Left hindlimb (tissue), 1 donor: Measurements from ENCODE around the gene ERFL.
A peak's percentile ranks its signal among the peaks of the same experiment; 100 is the strongest.

ENCODE experiments used
- DNase-seq: peaks from one replicate; pipeline ENCODE4 v3.0.0-alpha.2; 2018

ERFL gene

GRCh38 chr19:41928221-41928683, at the start of gene ERFL:
Gene ERFL, minus strand, starts transcription at chr19:41928449. Its CDS starts 15,530 bp downstream, at chr19:41912919.
- DNase-seq = no peak

DNA sequence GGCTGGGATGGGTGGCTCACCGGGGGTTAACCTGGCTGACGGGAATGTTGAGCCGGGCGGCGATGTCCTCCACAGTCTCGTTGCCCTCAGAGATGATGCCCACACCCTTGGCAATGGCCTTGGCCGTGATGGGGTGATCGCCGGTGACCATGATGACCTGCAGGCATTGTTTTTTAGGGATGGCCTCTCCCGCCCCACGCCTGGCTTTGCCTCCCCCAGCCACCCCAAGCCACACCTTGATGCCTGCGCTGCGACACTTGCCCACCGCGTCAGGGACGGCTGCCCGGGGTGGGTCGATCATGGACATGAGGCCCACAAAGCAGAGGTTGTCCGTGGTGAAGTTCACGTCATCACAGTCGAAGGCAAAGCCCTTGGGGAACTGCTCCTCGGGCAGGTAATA, 49.7 kb upstream of the ERFL start:
- no peak for DNase-seq

DNA sequence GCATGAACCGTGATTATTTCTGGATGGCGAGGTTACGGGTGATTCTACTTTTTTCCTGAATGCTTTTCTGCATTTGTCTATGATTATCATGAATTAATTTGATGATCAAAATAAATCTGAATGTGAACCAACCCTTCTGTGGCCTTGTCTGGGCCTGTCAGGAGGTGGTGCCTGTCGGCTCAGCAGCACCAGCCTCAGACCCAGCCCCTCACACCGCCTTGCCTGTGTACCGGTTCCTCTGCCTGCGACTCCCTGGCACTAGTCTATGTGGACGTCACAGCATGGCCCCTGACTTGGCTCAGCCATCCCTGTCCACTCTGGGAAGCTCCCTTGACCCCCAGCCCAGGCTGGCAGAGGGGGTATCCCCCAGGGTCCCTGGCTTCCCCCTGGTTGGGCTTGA, 46.4 kb upstream of the ERFL start:
- DNase-seq = no peak

DNA sequence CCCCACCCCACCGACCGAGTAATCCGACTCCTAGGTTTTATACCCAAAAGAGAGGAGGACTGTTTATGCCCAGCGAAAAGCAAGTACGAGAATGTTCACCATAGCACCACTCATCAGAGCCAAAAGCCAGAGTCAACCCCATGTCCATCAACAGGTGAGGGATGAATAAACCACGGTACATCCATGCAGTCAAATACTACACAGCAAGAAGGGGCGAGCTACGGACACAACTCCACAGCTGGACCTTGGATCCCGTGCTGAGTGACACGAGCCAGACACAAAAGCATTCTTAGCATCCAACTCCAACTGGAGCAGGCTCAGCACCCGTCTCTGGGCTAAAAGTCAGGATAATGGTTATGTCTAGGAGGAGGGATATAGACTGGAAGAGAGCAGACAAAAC, 43.1 kb upstream of the ERFL start:
- DNase-seq = no peak

DNA sequence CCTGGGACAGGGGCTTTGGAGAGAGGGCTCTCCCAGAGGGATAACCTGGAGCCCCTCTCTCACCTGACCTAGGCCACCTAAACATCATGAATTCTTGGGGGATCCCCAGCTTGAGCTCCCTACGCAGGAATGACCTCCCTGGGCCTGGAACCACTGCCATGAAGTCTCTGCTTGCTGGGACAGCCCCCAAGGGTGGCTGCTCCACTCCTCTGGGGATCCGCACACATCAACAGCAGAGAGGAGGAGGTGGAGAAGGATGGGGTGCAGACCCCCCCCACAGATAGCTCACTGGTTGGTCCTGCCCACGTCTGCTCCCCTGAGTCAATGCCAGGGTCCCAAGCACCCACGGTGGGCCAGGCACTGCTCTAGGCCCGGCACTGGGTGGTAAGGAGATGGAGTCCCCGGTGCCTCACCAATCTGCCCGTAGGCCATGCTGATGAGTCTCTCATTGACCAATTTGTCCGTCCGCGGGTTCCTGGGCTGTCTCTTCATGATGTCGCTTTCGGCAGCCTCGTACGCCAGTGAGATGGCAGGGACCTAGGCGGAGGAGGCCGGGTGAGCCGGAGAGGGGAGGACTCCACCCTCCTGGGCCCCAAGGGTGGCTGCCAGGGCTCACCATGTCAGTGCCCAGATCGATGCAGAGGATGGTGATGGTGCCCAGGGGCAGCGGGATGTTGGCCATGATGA, 41.7 kb upstream of the ERFL start:
- DNase-seq = no peak

DNA sequence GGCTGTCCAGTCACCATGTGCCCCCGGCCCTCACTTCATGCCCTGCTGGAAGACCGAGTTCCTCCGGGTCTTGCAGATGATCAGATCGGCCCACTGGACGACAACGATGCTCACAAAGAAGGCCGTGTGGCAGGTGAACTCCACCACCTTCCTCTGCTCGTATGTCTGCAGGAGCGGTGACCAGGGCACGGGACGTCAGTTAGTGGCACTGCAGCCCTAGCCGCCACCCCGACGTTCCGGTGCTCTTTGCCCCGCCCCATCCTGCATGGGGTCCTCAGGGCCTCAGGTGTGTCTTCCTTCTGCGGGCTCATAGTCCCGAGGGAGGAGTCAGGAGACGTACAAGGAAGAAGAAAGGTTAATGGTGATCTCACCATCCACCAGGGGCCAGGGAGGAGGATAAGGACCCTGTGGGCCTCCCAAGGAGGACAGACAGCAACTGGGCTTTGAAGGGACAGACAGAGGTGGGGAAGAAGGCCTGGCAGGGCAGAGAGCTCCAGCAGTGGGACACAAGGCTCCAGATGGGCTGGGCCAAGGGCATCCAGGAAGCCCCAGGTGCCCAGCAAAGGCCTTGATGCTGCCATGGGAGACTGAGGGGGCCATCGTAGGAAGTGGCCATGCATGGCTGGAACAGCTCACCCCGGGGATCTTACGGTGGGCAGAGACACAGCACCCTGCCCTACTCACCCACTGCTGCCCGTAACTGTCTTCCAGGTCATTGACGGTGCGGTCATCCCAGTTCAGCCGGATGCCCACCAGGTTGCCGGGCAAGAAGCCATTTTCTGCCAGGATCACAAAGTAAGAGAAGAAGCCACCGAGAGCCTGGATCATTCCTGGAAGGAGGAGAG, 40.7 kb upstream of the ERFL start:
- DNase-seq = no peak

DNA sequence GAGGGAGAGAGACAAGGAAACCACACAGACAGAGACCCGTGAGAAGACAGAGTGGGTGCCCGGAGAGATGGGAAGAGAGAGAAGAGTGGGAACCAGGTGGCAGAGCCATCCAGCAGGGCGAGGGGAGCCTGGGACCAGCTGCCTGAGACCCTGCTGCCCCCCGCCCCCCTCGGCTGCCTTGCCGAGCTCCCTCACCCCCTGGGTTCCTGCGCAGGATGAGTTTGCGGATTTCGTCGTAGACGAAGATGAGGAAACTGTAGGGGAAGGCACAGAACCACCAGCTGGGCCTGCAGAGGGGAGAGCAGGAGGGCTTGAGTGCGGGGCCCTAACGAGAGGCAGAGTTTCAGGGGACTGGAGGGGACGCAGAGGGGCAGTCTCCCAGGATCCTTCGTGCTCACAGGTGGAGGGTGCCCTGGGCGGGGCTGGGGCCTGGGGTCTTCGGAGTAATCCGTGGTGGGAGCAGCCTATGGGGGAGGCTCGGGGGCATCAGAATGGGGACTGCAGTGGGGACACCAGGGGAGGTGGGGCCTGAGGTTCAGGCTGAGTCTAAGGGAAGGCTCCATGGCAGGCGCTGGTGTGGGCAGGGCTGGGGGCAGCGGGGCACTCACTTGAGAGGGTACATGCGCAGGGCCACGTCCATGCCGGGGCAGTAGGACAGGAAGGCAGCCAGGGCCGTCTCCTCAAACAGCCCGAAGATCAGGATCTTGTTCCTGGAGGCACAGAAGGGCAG, 39.0 kb upstream of the ERFL start:
- DNase-seq = no peak

GRCh38 chr19:41965106-41965505, 36.9 kb upstream of the ERFL start:
- no peak for DNase-seq

DNA sequence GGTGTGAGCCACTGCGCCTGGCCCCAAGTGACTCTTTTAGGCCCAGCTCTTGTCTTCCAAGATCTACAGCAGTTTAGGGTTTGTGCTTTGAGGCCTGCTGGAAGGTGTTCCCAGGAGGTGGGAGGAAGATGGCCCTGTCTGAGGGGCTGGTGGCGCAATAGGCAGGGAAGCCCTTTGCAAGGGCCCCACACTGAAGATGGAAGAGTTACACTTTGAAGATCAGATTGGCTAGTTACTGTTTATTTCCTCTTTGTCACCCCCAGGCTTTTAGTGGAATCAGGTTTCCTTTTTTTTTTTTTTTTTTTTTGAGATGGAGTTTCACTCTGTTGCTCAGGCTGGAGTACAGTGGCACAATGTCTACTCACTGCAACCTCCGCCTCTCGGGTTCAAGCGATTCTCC, 32.7 kb upstream of the ERFL start:
- DNase-seq = no peak

DNA sequence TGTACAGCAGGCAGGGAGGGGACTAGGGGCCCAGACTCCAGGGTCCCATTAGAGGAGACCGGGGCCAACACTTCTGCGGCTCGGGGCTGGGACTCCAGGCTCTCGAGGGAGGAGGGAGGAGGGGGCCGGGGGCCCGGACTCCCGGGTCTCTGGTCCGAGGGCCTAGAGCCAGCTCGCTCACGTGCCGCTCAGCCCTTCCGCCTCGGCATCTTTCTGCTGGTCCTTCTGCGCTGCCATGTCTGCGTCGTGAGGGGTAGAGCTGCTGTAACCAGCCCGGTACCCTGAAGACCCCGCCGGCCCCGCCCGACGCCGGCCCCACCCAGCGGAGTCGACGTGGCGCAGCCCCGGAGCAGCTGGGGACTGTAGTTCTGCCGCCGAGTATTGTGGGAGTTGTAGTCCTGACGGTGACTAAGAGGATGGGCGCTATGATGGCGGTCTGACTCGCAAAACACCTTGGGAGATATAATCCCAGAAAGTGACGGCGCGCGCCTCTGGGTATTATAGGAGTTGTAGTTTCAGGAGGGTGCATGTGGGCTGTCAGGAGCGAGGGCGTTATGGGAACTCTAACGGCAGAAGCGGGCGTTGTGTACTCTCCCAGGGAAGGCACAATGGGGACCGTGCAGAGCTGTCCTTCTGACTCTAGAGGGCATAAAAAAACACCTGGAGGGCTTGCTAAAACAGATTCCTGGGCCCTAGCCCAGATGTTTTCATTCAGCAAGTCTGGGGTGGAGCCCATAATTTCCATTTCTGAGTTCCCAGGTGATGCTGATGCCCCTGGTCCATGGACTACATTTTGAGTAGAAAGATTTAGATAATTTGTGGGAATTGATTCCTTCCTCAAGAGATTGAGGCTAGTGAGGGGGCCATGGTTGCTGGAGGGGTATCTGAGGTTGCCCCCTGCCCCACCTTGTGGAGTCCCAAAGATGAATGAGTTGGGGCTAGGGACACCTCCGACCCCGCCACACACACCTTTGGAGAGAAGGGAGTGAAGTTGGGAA, 31.1 kb upstream of the ERFL start, which contains the start of gene RABAC1:
Gene RABAC1, minus strand, starts transcription at position 266 of the 998 bp plus-strand sequence. Its CDS starts 29 bp downstream, at position 237.
- DNase-seq = peak; percentile 96

DNA sequence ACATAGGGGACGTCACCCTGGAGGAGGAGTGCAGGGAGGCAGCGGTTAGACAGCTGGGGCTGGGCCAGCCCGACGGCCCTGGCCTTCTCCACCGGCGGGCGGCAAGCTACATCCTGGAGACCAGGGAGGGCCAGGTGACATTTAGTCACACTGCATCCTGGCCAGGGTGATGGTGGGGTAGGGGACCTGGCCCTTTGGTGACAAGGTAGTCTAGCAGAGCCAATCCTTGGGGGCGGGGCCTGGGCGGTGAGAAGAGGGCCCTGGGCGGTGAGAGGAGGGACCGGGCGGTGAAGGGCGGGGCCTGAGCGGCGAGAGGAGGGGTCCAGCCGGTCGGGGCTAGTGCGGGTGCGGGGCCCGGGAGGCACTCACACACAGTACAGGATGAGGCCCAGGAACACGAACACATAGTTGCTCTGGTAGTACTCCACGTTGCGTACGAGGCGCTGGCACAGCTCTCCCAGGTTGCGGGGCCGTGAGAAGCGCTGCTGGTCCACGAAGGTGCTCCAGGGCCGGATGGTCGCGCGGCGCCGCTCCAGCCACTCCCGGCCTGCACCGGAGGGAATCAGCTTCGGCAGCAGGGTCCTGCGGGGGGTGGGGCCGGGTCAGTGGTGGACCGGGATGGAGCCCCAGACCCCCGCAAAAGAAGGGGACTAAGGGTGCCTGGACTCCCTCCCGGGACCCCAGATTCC, 30.3 kb upstream of the ERFL start:
- DNase-seq = peak; percentile 87

GRCh38 chr19:41957838-41958366, 29.7 kb upstream of the ERFL start:
- peak; percentile 71 for DNase-seq

GRCh38 chr19:41957161-41957837, 29.1 kb upstream of the ERFL start:
- no peak for DNase-seq

GRCh38 chr19:41956621-41957020, 28.4 kb upstream of the ERFL start:
- no peak for DNase-seq

DNA sequence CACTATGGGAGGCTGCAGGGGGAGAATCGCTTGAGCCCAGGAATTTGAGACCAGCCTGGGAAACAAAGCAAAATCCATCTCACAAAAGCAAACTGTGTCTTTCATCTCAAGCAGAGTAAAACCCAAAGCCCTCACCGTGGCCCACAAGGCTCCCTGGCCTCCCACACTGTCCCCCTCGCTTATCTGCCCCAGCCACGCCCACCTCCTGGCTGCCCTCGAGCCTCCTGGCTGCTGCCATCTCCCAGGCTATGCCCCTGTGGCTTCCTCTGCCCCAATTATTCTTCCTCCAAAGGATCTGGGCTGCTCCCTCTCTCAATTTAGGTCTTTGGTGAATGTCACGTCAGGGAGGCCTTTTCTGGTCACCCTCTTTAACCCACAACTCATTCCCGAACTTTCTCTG, 27.3 kb upstream of the ERFL start:
- no peak for DNase-seq

- peak; percentile 71 for DNase-seq
Observed at GRCh38 chr19:41951686-41952172, 23.5 kb upstream of the ERFL start.

DNA sequence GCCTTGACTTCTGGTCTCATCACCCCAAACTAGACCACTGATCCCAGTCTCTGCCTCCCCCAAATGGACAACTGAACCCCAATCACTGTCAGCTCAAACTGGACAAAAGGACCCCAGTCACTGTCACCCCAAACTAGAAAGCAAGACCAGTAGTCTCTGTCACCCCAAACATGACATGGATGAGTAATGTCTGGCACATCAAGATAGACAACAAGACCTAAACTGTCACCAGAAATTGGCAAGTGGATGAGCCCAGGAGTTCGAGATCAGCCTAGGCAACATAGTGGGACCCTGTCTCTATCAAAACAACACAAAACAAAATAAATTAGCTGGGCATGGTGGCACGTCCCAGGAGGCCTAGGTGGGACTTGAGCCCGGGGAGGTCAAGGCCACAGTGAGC, 18.8 kb upstream of the ERFL start:
- DNase-seq = no peak

DNA sequence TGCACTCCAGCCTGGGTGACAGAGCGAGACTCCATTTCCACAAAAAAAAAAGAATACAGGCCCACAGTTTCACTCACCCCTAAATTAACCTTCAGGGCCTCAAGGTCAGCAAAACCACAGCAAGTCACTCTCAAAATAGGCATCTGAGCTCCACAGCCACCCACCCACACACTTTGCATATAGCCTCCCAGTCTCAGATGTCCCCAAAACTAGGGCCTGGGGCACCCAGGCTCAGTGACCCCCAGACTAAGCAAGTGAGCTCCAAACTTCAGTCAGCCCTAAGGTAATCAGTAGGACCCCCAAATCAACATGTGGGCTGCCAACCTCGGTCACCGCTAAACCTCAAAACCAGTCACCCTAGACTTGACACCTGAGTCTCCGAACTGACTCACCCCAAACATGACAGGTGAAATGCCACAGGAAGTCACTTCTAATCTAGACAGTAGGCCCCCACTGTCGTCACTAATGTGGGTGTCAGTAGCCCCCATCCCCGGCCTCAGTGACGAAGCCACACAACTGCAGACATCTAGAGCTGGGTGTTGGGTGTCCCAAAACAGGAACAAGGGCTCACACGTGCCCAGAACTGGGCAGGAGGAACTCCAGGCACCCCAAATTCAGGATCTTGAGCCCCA, 17.0 kb upstream of the ERFL start:
- DNase-seq = no peak

- DNase-seq = no peak
Observed at GRCh38 chr19:41944336-41944735, 16.1 kb upstream of the ERFL start.
